ENCODE results near the gene UQCC5. TPM values are rescaled to one million over a fixed set of nuclear protein-coding genes. Genes with fewer than 3 reads are reported as not detected.
A peak's percentile ranks its signal among the peaks of the same experiment; 100 is the strongest.

UQCC5 gene
- total RNA-seq, 1 experiment from 2014 or later: 38.6 TPM

GRCh38 chr3:52493232-52494017 lies 43.0 kb upstream of the UQCC5 start:
- Mint-ChIP-seq H3K4me3 (ENCODE audit: unreplicated experiment) (no peak overlapping the region), H3K27me3 (ENCODE audit: insufficient read depth, unreplicated experiment) (no peaks in the 10 kb centered on the region), H3K9me3 (ENCODE audit: unreplicated experiment) (no peaks in the 10 kb centered on the region), H3K27ac (ENCODE audit: unreplicated experiment) (no peak overlapping the region), H3K36me3 (ENCODE audit: insufficient read depth, unreplicated experiment) (peaks cover 12% of the 10 kb centered on the region), H3K4me1 (ENCODE audit: low read depth, unreplicated experiment) (no peaks in the 10 kb centered on the region)
- ChIA-PET CTCF (no interaction called here), POLR2A (no interaction called here)
- no peaks in the 10 kb centered on the region for H3K4me1 ChIP-seq
- intact Hi-C loops (cut with micrococcal nuclease; ENCODE audit: unreplicated experiment): no loop called here
- DNase-seq: peak in 1 of 2 experiments; percentile 21
- H3K4me3 ChIP-seq (ENCODE audit: low read depth, low read length): no peak overlapping the region
- H3K27me3 ChIP-seq (replicated peaks; ENCODE audit: control insufficient read depth, insufficient read depth, low read length): no peaks in the 10 kb centered on the region
- BruUV-seq (replicated peaks): no TSS peak
- H3K36me3 ChIP-seq (ENCODE audit: control insufficient read depth, insufficient read depth, low read length): 0 out of 2 replicates have a peak, but pooled peaks cover 1% of the 10 kb centered on the region
- H3K9me3 ChIP-seq: no peaks in the 10 kb centered on the region
- no peak for TF ChIP-seq CTCF (IDR thresholded peaks at IDR 0.05; ENCODE audit: insufficient read depth in 1 of 2, low read depth in 1 of 2, low read length in 1 of 2, severe bottlenecking in 1 of 2, unreplicated experiment in 1 of 2)

DNA sequence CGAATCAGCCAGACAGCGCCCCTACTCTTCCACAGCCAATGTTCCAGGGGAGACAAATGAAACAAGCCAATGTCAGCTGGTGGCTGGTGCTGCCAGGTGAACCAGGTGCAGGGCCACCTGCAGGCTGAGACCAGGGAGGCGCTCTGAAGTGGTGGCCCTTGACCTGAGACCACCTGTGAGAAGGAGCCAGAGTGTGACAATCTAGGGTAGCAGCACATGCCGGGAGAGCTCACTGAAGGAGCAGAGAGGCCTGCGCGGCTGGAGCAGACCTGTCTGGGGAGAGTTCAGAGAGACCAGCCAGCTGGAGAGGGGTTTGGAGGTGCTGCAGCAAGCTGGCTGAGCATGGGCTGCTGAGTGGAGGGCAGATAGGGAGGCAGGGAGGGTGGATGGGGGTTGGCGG lies 42.0 kb upstream of the UQCC5 start:
- Histone ChIP-seq H3K36me3 (ENCODE audit: control insufficient read depth, insufficient read depth, low read length) (no peaks in the 10 kb centered on the region), H3K27me3 (replicated peaks; ENCODE audit: control insufficient read depth, insufficient read depth, low read length) (no peaks in the 10 kb centered on the region), H3K9me3 (no peaks in the 10 kb centered on the region), H3K4me1 (no peaks in the 10 kb centered on the region), H3K4me3 (ENCODE audit: low read depth, low read length) (no peak overlapping the region)
- H3K4me1 Mint-ChIP-seq (ENCODE audit: low read depth, unreplicated experiment): no peaks in the 10 kb centered on the region
- H3K4me3 Mint-ChIP-seq (ENCODE audit: unreplicated experiment): no peak overlapping the region
- DNase-seq: no peak
- H3K36me3 Mint-ChIP-seq (ENCODE audit: insufficient read depth, unreplicated experiment): peaks cover 12% of the 10 kb centered on the region
- intact Hi-C loops (cut with micrococcal nuclease; ENCODE audit: unreplicated experiment): no loop called here
- no peaks in the 10 kb centered on the region for H3K9me3 Mint-ChIP-seq (ENCODE audit: unreplicated experiment)
- no TSS peak for BruUV-seq (replicated peaks)
- H3K27ac Mint-ChIP-seq (ENCODE audit: unreplicated experiment): peak overlapping the region; percentile 70
- POLR2A ChIA-PET: no interaction called here
- CTCF ChIA-PET: no interaction called here
- no peaks in the 10 kb centered on the region for H3K27me3 Mint-ChIP-seq (ENCODE audit: insufficient read depth, unreplicated experiment)
- TF ChIP-seq CTCF (IDR thresholded peaks at IDR 0.05; ENCODE audit: insufficient read depth in 1 of 2, low read depth in 1 of 2, low read length in 1 of 2, severe bottlenecking in 1 of 2, unreplicated experiment in 1 of 2): no peak

DNA sequence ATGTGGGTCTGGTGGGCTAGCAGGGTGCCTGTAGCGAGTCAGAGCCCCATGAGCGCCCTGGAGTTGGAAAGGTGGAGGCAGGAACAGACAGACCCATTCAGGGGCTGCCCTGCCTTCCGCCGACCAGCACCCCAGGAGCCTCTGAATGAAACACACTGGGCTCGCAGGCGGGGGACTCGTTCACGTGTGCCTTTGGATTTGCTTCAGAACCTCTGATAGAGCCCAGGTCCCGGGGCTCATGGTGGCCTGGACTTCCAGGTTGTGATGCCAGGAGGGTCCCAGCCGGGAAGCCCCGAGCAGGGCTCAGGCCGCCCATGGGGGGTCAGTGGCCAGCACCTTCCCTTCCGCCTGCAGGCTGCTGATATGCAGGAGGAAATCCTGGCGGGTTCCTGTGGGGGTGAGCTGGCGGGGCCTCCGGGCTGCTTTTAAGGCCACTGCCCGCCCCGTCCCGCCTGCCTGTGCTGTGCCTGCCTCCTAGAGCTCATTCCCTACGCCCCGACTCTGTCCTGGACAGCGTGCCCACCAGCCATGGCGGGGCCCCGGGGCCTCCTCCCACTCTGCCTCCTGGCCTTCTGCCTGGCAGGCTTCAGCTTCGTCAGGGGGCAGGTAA lies 41.4 kb upstream of the UQCC5 start, which contains the start of gene STAB1:
Gene STAB1 (plus strand): TSS at position 453 of the 610 bp plus-strand sequence. CDS start 76 bp downstream, at position 529.
- CTCF ChIA-PET: no interaction called here
- H3K27me3 Mint-ChIP-seq (ENCODE audit: insufficient read depth, unreplicated experiment): no peaks in the 10 kb centered on the region
- H3K36me3 ChIP-seq (ENCODE audit: control insufficient read depth, insufficient read depth, low read length): no peaks in the 10 kb centered on the region
- intact Hi-C loops (cut with micrococcal nuclease; ENCODE audit: unreplicated experiment): no loop called here
- H3K27ac Mint-ChIP-seq (ENCODE audit: unreplicated experiment): peak within 1 kb of the TSS; percentile 70
- H3K27me3 ChIP-seq (replicated peaks; ENCODE audit: control insufficient read depth, insufficient read depth, low read length): no peaks in the 10 kb centered on the region
- H3K4me1 ChIP-seq: no peaks in the 10 kb centered on the region
- H3K4me1 Mint-ChIP-seq (ENCODE audit: low read depth, unreplicated experiment): no peaks in the 10 kb centered on the region
- DNase-seq: no peak
- no peaks in the 10 kb centered on the region for H3K9me3 Mint-ChIP-seq (ENCODE audit: unreplicated experiment)
- no peaks in the 10 kb centered on the region for H3K9me3 ChIP-seq
- no peak within 1 kb of the TSS for H3K4me3 ChIP-seq (ENCODE audit: low read depth, low read length)
- peaks cover 12% of the 10 kb centered on the region for H3K36me3 Mint-ChIP-seq (ENCODE audit: insufficient read depth, unreplicated experiment)
- TF ChIP-seq CTCF (IDR thresholded peaks at IDR 0.05; ENCODE audit: insufficient read depth in 1 of 2, low read depth in 1 of 2, low read length in 1 of 2, severe bottlenecking in 1 of 2, unreplicated experiment in 1 of 2): no peak
- POLR2A ChIA-PET: no interaction called here
- BruUV-seq (replicated peaks): no TSS peak
- H3K4me3 Mint-ChIP-seq (ENCODE audit: unreplicated experiment): no peak within 1 kb of the TSS
